ENCODE results near the gene ERCC2.

DNA sequence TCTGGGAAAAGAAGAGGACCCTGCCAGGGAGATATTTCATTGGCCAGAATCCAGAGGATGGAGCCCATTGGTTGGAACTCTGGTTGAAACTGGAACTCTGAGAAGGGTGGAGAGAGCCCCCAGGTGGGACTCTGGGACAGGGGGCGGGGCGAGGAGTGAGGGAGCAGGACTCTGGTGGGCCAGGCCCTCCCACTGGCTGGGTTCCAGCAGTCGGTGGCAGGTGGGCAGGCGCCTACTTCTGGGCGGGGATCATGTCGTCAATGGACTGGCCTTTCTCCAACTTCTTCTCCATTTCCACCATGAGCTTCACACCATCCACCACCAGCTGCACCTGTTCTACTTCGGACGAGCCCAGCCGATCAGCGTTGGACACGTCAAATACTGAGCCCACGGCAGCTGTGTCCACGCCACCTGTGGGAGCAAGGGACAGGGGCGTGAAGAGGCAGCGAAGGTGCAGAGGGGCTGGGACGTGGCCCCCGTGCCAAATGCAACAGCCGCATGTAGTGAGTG, 63.8 kb downstream of the ERCC2 start:
- no peak for TF ChIP-seq EZH2phosphoT487 (IDR thresholded peaks at IDR 0.05)
- TF ChIP-seq, protein P1, sequence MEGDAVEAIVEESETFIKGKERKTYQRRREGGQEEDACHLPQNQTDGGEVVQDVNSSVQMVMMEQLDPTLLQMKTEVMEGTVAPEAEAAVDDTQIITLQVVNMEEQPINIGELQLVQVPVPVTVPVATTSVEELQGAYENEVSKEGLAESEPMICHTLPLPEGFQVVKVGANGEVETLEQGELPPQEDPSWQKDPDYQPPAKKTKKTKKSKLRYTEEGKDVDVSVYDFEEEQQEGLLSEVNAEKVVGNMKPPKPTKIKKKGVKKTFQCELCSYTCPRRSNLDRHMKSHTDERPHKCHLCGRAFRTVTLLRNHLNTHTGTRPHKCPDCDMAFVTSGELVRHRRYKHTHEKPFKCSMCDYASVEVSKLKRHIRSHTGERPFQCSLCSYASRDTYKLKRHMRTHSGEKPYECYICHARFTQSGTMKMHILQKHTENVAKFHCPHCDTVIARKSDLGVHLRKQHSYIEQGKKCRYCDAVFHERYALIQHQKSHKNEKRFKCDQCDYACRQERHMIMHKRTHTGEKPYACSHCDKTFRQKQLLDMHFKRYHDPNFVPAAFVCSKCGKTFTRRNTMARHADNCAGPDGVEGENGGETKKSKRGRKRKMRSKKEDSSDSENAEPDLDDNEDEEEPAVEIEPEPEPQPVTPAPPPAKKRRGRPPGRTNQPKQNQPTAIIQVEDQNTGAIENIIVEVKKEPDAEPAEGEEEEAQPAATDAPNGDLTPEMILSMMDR (IDR thresholded peaks at IDR 0.05): no peak
